Mesendoderm (in vitro differentiated cells): ENCODE data around the gene ATP11B.
"Not testable (repeated sequence)": the region's sequence is repeated elsewhere in the genome, so short reads cannot be mapped to it uniquely, and the experiment has no call there.

Experiments
- DNase-seq: peaks from one replicate; pipeline ENCODE4 v3.0.0; 2013
- H2AK5ac ChIP-seq: 2 replicates; pipeline ENCODE4 v1.6.1; 2013; ENCODE audit warnings: low read length, inconsistent platforms
- H2BK120ac ChIP-seq: 2 replicates; pipeline ENCODE4 v1.6.1; 2013; ENCODE audit warnings: low read depth, mild to moderate bottlenecking, low read length, moderate library complexity, mixed read lengths
- H2BK15ac ChIP-seq: replicated peaks from 2 replicates; pipeline ENCODE4 v1.6.1; 2013; ENCODE audit warnings: low read depth, mild to moderate bottlenecking, moderate library complexity
- H2BK5ac ChIP-seq: 2 replicates; pipeline ENCODE4 v1.6.1; 2013; ENCODE audit warnings: low read length, inconsistent platforms
- H3K18ac ChIP-seq: 2 replicates; pipeline ENCODE4 v1.6.1; 2013; ENCODE audit warnings: mild to moderate bottlenecking, low read length, mixed read lengths
- H3K23ac ChIP-seq: one replicate; pipeline ENCODE4 v1.6.1; 2013; ENCODE audit warnings: low read length
- H3K27ac ChIP-seq: 2 replicates; pipeline ENCODE4 v1.5.1; 2013; ENCODE audit warnings: low read depth, mild to moderate bottlenecking, inconsistent platforms, low read length, moderate library complexity
- H3K27me3 ChIP-seq: 2 replicates; pipeline ENCODE4 v1.6.1; 2013; ENCODE audit warnings: low read length, control low read depth, mild to moderate bottlenecking, inconsistent platforms; ENCODE audit not compliant: insufficient read depth, poor library complexity
- H3K36me3 ChIP-seq: 2 replicates; pipeline ENCODE4 v1.6.1; 2013; ENCODE audit warnings: low read length, inconsistent platforms; ENCODE audit not compliant: control insufficient read depth, insufficient read depth
- H3K4ac ChIP-seq: one replicate; pipeline ENCODE4 v1.6.1; 2013; ENCODE audit warnings: low read depth, mild to moderate bottlenecking, low read length, moderate library complexity
- H3K4me1 ChIP-seq: 2 replicates; pipeline ENCODE4 v1.6.1; 2013; ENCODE audit warnings: low read depth, low read length, inconsistent platforms; ENCODE audit not compliant: control insufficient read depth
- H3K4me2 ChIP-seq: 2 replicates; pipeline ENCODE4 v1.6.1; 2013; ENCODE audit warnings: low read length
- H3K4me3 ChIP-seq: 2 replicates; pipeline ENCODE4 v1.5.1; 2013; ENCODE audit warnings: mild to moderate bottlenecking, low read length
- H3K56ac ChIP-seq: one replicate; pipeline ENCODE4 v1.6.1; 2013; ENCODE audit warnings: low read length
- H3K79me1 ChIP-seq: 2 replicates; pipeline ENCODE4 v1.6.1; 2013; ENCODE audit warnings: low read length, inconsistent platforms
- H3K79me2 ChIP-seq: 2 replicates; pipeline ENCODE4 v1.6.1; 2013; ENCODE audit warnings: mild to moderate bottlenecking, low read length; ENCODE audit not compliant: control insufficient read depth, insufficient read depth
- H3K9ac ChIP-seq: 2 replicates; pipeline ENCODE4 v1.6.1; 2013; ENCODE audit warnings: low read length, inconsistent platforms
- H4K5ac ChIP-seq: one replicate; pipeline ENCODE4 v1.6.1; 2013; ENCODE audit warnings: low read length
- H4K8ac ChIP-seq: one replicate; pipeline ENCODE4 v1.6.1; 2013; ENCODE audit warnings: low read depth, mild to moderate bottlenecking, control low read depth, low read length, moderate library complexity
- WGBS: extraction: QIAGEN DNeasy Blood & Tissue Kit; methylation state at CpG from one replicate; pipeline ENCODE4 v1.1.7; 2013; ENCODE audit warnings: low lambda C conversion rate, missing lambda C conversion rate; ENCODE audit not compliant: insufficient coverage; ENCODE audit errors: extremely low coverage; 5-methylcytosine and 5-hydroxymethylcytosine counted together

ATP11B gene

DNA sequence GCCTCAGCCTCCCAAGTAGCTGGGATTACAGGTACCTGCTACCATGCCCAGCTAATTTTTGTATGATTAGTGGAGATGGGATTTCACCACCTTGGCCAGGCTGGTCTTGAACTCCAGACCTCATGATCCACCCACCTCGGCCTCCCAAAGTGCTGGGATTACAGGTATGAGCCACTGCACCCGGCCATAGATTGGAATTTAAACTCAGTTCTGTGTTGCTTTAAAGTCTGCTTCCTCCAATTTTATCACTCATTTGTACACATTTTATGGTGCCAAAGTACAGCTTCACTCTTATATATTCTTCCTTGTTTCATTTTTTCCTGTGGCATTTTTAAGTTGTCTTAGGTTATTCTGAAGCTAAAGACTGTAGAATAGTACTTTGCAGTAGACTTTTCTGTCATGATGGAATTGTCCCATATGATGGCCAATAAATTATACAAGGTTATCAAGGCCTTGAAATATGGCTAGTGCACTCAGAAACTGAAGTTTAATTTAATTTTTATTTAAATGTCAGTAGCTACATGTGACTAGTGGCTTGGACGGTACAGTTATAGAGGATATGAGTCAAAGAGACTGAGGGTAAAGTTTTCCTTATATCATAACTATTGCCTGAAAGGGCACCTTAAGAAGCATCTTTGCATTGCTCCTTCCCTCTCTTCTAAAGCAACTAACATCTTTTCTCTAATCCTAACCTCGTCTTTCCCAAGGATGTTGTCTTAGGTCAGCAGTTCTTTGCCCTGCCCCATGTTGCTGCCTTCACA lies 28.1 kb downstream of the ATP11B start:
- H4K5ac ChIP-seq, result no peak overlapping the region
- H3K4me3 ChIP-seq, result no peak overlapping the region
- H3K4me1 ChIP-seq, result no peaks in the 10 kb centered on the region
- no peak overlapping the region for H2BK120ac ChIP-seq
- no peaks in the 10 kb centered on the region for H3K79me1 ChIP-seq
- no peaks in the 10 kb centered on the region for H3K36me3 ChIP-seq
- no peak for DNase-seq
- no peaks in the 10 kb centered on the region for H3K27me3 ChIP-seq
- H3K9ac ChIP-seq, result no peak overlapping the region
- no peak overlapping the region for H2BK5ac ChIP-seq
- H3K4me2 ChIP-seq, result no peak overlapping the region
- no peak overlapping the region for H2AK5ac ChIP-seq
- no peak overlapping the region for H3K23ac ChIP-seq
- no peaks in the 10 kb centered on the region for H3K79me2 ChIP-seq
- H3K18ac ChIP-seq, result no peak overlapping the region
- no peak overlapping the region for H3K56ac ChIP-seq
- WGBS, result no CpG with 5 or more reads among the region's 4 CpGs
- no peak overlapping the region for H3K27ac ChIP-seq
- no peak overlapping the region for H2BK15ac ChIP-seq
- no peak overlapping the region for H3K4ac ChIP-seq
- H4K8ac ChIP-seq, result no peak overlapping the region

DNA sequence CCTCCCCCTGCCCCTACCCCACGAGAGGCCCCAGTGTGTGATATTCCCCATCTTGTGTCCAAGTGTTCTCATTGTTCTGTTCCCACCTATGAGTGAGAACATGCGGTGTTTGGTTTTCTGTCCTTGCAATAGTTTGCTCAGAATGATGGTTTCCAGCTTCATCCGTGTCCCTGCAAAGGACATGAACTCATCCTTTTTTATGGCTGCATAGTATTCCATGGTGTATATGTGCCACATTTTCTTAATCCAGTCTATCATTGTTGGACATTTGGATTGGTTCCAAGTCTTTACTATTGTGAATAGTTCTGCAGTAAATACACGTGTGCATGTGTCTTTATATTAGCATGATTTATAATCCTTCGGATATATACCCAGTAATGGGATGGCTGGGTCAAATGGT lies 29.0 kb downstream of the ATP11B start:
- WGBS, result no CpG with 5 or more reads among the region's 5 CpGs
- not testable (repeated sequence) for H3K56ac ChIP-seq

DNA sequence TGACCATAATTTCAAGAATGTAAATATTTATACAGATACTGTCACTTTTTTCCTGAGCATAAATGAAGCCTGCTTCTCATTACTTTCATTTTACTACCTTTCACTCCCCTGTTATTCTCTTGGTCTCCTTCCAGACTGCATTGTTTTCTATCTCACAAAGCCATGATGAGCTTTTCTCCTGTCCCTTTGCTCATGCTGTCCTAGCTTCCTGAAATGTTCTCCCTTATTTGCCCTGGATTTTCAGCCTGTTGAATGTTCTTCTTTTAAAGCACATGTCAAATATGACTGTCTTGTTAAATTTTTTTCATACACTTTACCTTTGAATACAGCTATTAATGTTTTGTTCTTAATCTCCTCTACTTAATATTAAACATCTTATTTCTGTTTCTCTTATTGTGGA lies 31.7 kb downstream of the ATP11B start:
- Histone ChIP-seq H3K9ac (no peak overlapping the region), H3K27me3 (no peaks in the 10 kb centered on the region), H4K5ac (no peak overlapping the region), H2BK5ac (no peak overlapping the region), H3K79me2 (no peaks in the 10 kb centered on the region), H3K4ac (no peak overlapping the region), H3K36me3 (no peaks in the 10 kb centered on the region), H2AK5ac (no peak overlapping the region), H3K23ac (no peak overlapping the region), H3K4me3 (no peak overlapping the region), H3K18ac (no peak overlapping the region), H2BK120ac (no peak overlapping the region), H3K4me2 (no peak overlapping the region), H2BK15ac (no peak overlapping the region), H4K8ac (no peak overlapping the region), H3K4me1 (no peaks in the 10 kb centered on the region), H3K27ac (no peak overlapping the region), H3K56ac (no peak overlapping the region), H3K79me1 (no peaks in the 10 kb centered on the region)
- DNase-seq, result no peak

More for the DNA sequence above, 29.0 kb downstream of the ATP11B start:
- H3K36me3 ChIP-seq, DNase-seq, H3K4me3 ChIP-seq, H2AK5ac ChIP-seq, H3K23ac ChIP-seq, H4K8ac ChIP-seq, H3K27ac ChIP-seq, H3K18ac ChIP-seq, H4K5ac ChIP-seq, H3K79me2 ChIP-seq, H3K4me1 ChIP-seq, H3K27me3 ChIP-seq, H2BK120ac ChIP-seq, H3K9ac ChIP-seq, H3K79me1 ChIP-seq, H2BK5ac ChIP-seq, H2BK15ac ChIP-seq, H3K4me2 ChIP-seq, H3K4ac ChIP-seq: not testable (repeated sequence)

DNA sequence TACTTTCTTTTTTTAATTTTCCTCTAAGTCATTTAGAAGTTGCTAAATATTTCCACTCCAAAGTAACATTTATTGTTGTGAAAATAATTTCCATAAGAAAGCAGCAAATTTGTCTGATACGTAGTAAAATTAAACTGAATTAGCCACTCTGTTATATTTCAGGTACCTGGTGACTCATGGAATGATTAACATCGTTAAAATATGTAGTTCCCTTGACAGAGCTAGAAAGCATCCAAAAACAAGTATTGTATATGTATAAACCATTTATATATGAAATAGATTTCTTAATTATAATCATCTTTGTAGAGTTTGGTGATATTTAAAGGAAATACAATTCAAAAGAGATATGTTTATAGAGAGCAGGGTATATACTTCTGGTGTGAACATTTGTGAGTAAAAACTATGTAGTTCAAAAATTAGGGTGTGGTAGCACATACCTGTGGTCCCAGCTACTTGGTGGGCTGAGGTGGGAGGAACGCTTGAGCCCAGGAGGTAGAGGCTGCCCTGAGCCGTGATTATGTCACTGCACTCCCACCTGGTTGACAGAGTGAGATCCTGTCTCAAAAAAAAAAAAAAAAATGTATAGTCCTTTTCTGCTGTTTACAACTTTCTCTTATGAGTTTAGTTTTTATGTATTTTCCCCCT lies 36.6 kb downstream of the ATP11B start:
- H2BK120ac ChIP-seq, result no peak overlapping the region
- WGBS, result no CpG with 5 or more reads among the region's 4 CpGs
- no peak overlapping the region for H4K8ac ChIP-seq
- H2AK5ac ChIP-seq, result no peak overlapping the region
- no peak overlapping the region for H4K5ac ChIP-seq
- no peaks in the 10 kb centered on the region for H3K27me3 ChIP-seq
- H3K36me3 ChIP-seq, result no peaks in the 10 kb centered on the region
- no peak overlapping the region for H3K27ac ChIP-seq
- H3K9ac ChIP-seq, result no peak overlapping the region
- H3K18ac ChIP-seq, result no peak overlapping the region
- H3K4me2 ChIP-seq, result no peak overlapping the region
- no peaks in the 10 kb centered on the region for H3K79me1 ChIP-seq
- no peak for DNase-seq
- H3K23ac ChIP-seq, result no peak overlapping the region
- H2BK5ac ChIP-seq, result no peak overlapping the region
- H3K4ac ChIP-seq, result no peak overlapping the region
- H3K4me3 ChIP-seq, result no peak overlapping the region
- no peaks in the 10 kb centered on the region for H3K4me1 ChIP-seq
- H3K56ac ChIP-seq, result no peak overlapping the region
- no peak overlapping the region for H2BK15ac ChIP-seq
- no peaks in the 10 kb centered on the region for H3K79me2 ChIP-seq

DNA sequence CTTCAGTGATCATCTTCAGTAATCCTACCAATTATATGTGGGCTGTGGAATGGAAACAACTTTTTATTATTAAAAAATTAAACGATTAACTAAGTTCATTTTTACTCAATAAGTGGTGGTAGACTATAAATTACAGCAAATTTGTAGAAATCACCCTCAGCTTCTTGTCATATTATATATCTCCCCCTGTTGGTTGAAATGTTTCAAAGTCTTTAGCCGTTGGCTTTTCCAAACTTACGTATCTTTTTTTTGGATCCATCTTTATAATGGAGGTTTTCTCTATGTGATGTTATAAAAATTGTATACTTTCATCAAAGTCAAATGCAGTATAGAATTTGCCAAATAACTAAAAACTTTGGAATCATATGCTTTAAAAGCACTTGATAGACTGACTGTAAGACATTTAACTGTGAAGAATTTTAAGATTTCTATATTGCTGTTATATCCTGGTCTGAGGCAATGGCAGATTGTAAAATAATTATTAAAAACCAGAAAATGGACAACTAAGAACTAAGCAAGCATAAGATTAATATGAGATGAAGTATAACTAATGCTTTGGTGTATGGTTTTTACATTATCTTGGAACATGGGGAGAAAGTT lies 44.7 kb downstream of the ATP11B start:
- Histone ChIP-seq H3K56ac (no peak overlapping the region), H2AK5ac (no peak overlapping the region), H3K79me2 (no peaks in the 10 kb centered on the region), H2BK120ac (no peak overlapping the region), H4K5ac (no peak overlapping the region), H3K36me3 (no peaks in the 10 kb centered on the region), H3K4me3 (no peak overlapping the region), H3K18ac (no peak overlapping the region), H3K4me1 (no peaks in the 10 kb centered on the region), H3K9ac (no peak overlapping the region), H4K8ac (no peak overlapping the region), H3K27ac (no peak overlapping the region), H3K4me2 (no peak overlapping the region), H3K4ac (no peak overlapping the region), H3K79me1 (no peaks in the 10 kb centered on the region), H2BK15ac (no peak overlapping the region), H3K27me3 (no peaks in the 10 kb centered on the region), H3K23ac (no peak overlapping the region), H2BK5ac (no peak overlapping the region)
- WGBS, result no CpG with 5 or more reads among the region's 3 CpGs
- peak; percentile 24 for DNase-seq
